B cell (primary cell): ENCODE measurements around the gene SLC4A2. TPM values are rescaled to one million over a fixed set of nuclear protein-coding genes. Genes with fewer than 3 reads are reported as not detected.

Experiments used
- ATAC-seq: fragments of 200-7000 bp; cut with Tn5 transposase; one replicate; pipeline ENCODE4 v1.10.0; 2021; ENCODE audit warnings: low read depth, mild to moderate bottlenecking, moderate number of reproducible peaks, moderate library complexity
- CTCF ChIA-PET: fragments of 350-600 bp; sonication (Branson Sonifier 250); formaldehyde crosslinking; loops from one replicate; lab custom pipeline; 2021; ENCODE audit warnings: antibody characterized with exemption, inconsistent platforms; lab: Charles Lee
- POLR2A ChIA-PET: fragments of 350-600 bp; sonication (Branson Sonifier 250); formaldehyde crosslinking; loops from one replicate; lab custom pipeline; 2021; ENCODE audit warnings: antibody characterized with exemption; lab: Charles Lee
- DNase-seq: peaks from one replicate; pipeline ENCODE4 v3.0.0; 2013
- H2AFZ ChIP-seq: 2 replicates; pipeline ENCODE4 v1.6.1; 2012; ENCODE audit warnings: mild to moderate bottlenecking, low read depth, low read length; ENCODE audit not compliant: insufficient read depth, poor library complexity, severe bottlenecking
- H3K27ac ChIP-seq, 2 donors: 1 replicate in 1 of 2; 2 replicates in 1 of 2; pipeline ENCODE4 v1.5.1; 2012 to 2013; ENCODE audit warnings: low read length in 2 of 2, mild to moderate bottlenecking in 2 of 2, moderate library complexity in 1 of 2
- H3K27me3 ChIP-seq, 4 experiments: fragments of 200-600 bp in 1 of 4; sonication (generic) in 1 of 4; replicated peaks in 1 of 4; 1 replicate in 2 of 4; 2 replicates in 2 of 4; pipeline versions ENCODE4 v1.6.1 to v1.7.0; 2013 to 2016; ENCODE audit warnings: low read length in 3 of 4, mild to moderate bottlenecking in 2 of 4, mixed read lengths in 1 of 4, moderate library complexity in 1 of 4; ENCODE audit not compliant: insufficient read depth in 4 of 4, control insufficient read depth in 3 of 4; ENCODE audit errors: control extremely low read depth in 1 of 4
- H3K36me3 ChIP-seq, 2 experiments: replicated peaks in 1 of 2; 1 replicate in 1 of 2; 2 replicates in 1 of 2; pipeline versions ENCODE4 v1.6.1 to v1.7.1; 2013; ENCODE audit warnings: low read length in 1 of 2; ENCODE audit not compliant: insufficient read depth in 2 of 2, control insufficient read depth in 1 of 2; ENCODE audit errors: control extremely low read depth in 1 of 2, extremely low read depth in 1 of 2
- H3K4me1 ChIP-seq, 2 donors: fragments of 200-600 bp in 1 of 2; sonication (generic) in 1 of 2; 1 replicate in 1 of 2; 2 replicates in 1 of 2; pipeline versions ENCODE4 v1.5.1 to v1.6.1; 2013 to 2017; ENCODE audit warnings: low read length in 2 of 2; ENCODE audit not compliant: control insufficient read depth in 2 of 2, insufficient read depth in 2 of 2
- H3K4me2 ChIP-seq: replicated peaks from 2 replicates; pipeline ENCODE3; 2012; ENCODE audit warnings: mild to moderate bottlenecking, low read depth, low read length; ENCODE audit not compliant: poor library complexity, severe bottlenecking
- H3K4me3 ChIP-seq, 5 experiments: fragments of 200-600 bp in 1 of 5; sonication (generic) in 1 of 5; 1 replicate in 3 of 5; 2 replicates in 2 of 5; pipeline versions ENCODE4 v1.5.1 to v1.7.0; 2011 to 2016; ENCODE audit warnings: low read length in 4 of 5, mild to moderate bottlenecking in 4 of 5, low read depth in 2 of 5, control low read depth in 1 of 5, moderate library complexity in 1 of 5; ENCODE audit not compliant: insufficient read depth in 1 of 5; ENCODE audit errors: control extremely low read depth in 1 of 5, extremely low read depth in 1 of 5
- H3K79me2 ChIP-seq: fragments of 200-600 bp; sonication (generic); one replicate; pipeline ENCODE4 v1.6.0; 2016; ENCODE audit warnings: low read length; ENCODE audit not compliant: control insufficient read depth, insufficient read depth
- H3K9ac ChIP-seq: fragments of 200-600 bp; sonication (generic); 2 replicates; pipeline ENCODE4 v1.6.1; 2017; ENCODE audit warnings: mild to moderate bottlenecking, low read length, moderate library complexity
- H3K9me3 ChIP-seq, 3 donors: one replicate each; pipeline versions ENCODE4 v1.6.1 to v1.7.1; 2013; ENCODE audit warnings: low read length in 2 of 3; ENCODE audit not compliant: control insufficient read depth in 2 of 3, insufficient read depth in 1 of 3; ENCODE audit errors: control extremely low read depth in 1 of 3
- H4K20me1 ChIP-seq: 2 replicates; pipeline ENCODE4 v1.6.0; 2012; ENCODE audit warnings: mild to moderate bottlenecking, low read length; ENCODE audit not compliant: insufficient read depth, control insufficient read depth, poor library complexity, severe bottlenecking
- H3K27ac Mint-ChIP-seq: one replicate; pipeline ENCODE4 v1.8.0; 2021; ENCODE audit warnings: mixed read lengths
- H3K27me3 Mint-ChIP-seq: one replicate; pipeline ENCODE4 v1.8.0; 2021; ENCODE audit warnings: mixed read lengths
- H3K4me1 Mint-ChIP-seq: one replicate; pipeline ENCODE4 v1.8.0; 2021; ENCODE audit warnings: mixed read lengths
- H3K4me3 Mint-ChIP-seq: one replicate; pipeline ENCODE4 v1.8.0; 2021; ENCODE audit warnings: mixed read lengths
- H3K9me3 Mint-ChIP-seq: one replicate; pipeline ENCODE4 v1.8.0; 2022; ENCODE audit warnings: mixed read lengths; ENCODE audit not compliant: insufficient read depth
- EZH2 ChIP-seq: IDR thresholded peaks from 2 replicates; pipeline ENCODE4 v1.6.1; 2012; ENCODE audit warnings: borderline replicate concordance, low read depth, mild to moderate bottlenecking, moderate library complexity, low read length; ENCODE audit not compliant: insufficient read depth, poor library complexity, severe bottlenecking
- WGBS: methylation state at CpG from one replicate; pipeline ENCODE4 v1.1.5; 2013; ENCODE audit warnings: missing lambda C conversion rate; ENCODE audit not compliant: insufficient coverage; 5-methylcytosine and 5-hydroxymethylcytosine counted together
- intact Hi-C: fragments of 100-400 bp; cut with micrococcal nuclease; formaldehyde crosslinking; loops from one replicate; pipeline ENCODE4 v1.10.0; 2022
- polyA plus RNA-seq: library from polyadenylated mRNA; depleted of rRNA; stranded (reverse); fragments of >200 nt; gene quantifications from 2 replicates; pipeline ENCODE4 v1.2.3, GENCODE V29; 2012
- total RNA-seq, 2 donors: library from RNA; stranded (reverse); fragments of 120-200 nt in 1 of 2; gene quantifications; 1 replicate in 1 of 2; 2 replicates in 1 of 2; pipeline versions ENCODE4 v1.2.3 to v1.2.4, GENCODE V29; 2013 to 2022
- TF ChIP-seq, protein P1 (sequence below): fragments of 200-600 bp; IDR thresholded peaks from one replicate; pipeline ENCODE4 v1.8.0; 2022; ENCODE audit warnings: antibody characterized with exemption, mild to moderate bottlenecking

SLC4A2 gene
- total and polyA plus RNA-seq, 2 donors (not counting 1 experiment from before 2014, with no cell fraction given) = 82.8 to 113 TPM

DNA sequence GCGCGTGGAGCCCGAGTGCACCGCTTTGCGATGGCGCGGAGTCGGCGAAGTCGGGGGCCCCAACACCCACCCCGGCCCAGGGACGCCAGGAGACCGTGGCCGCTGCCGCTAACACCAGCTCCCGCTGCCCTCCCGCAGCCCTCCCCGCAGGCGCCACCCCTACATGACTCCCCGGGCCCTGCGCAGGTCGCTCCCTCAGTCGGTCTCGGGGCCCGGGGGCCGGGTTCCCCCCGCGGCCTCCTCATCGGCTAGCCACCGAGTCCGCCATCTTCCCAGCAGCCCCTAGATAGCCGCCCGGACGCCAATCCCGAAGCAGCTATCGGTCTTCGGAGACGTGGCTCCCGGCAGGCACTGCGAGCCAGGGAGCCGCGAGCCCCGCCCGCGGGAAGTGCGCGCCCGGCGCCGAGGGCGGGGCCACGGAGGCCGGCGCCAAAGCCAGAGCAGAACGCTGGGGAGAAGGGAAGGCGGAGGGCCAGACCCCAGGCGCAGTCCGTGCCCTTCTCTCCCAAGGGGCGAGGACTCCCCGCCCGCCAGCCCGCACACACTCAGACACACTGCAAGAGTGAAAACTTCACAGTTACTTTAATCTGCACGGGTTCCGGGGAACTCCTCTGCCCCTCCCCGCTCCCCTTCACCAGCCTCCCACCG is 21.3 kb downstream of the SLC4A2 start, which contains the start of gene FASTK:
FASTK (minus strand) TSS at position 288 of the 648 bp plus-strand sequence; CDS start at position 245, 43 bp downstream.
- DNase-seq (peak; percentile 90), ATAC-seq (peak; percentile 82)
- CTCF ChIA-PET = interaction anchor here (0.9 to 1.6 kb wide), 2 partner anchors 22 to 44 kb away, joined by 4 to 6 read pairs; no protein-coding TSS in a partner anchor
- Histone ChIP-seq H3K4me3 (peak within 1 kb of the TSS; percentile 58 to 92 (median 89)), H4K20me1 (peaks cover 26% of the 10 kb centered on the region), H3K27ac (peak within 1 kb of the TSS; percentile 68 to 92), H2AFZ (peak within 1 kb of the TSS; percentile 92), H3K4me1 (peaks cover 42 to 52% of the 10 kb centered on the region in 2 donors), H3K27me3 (peaks cover 0 to 20% (median 8%) of the 10 kb centered on the region in 4 experiments), H3K9ac (peak within 1 kb of the TSS; percentile 85), H3K36me3 (peaks cover 0 to 10% of the 10 kb centered on the region in 2 experiments), H3K4me2 (peak within 1 kb of the TSS; percentile 95), H3K9me3 (no peaks in the 10 kb centered on the region), H3K79me2 (peaks cover 39% of the 10 kb centered on the region)
- Mint-ChIP-seq H3K27me3 (peaks cover 11% of the 10 kb centered on the region), H3K4me1 (peaks cover 52% of the 10 kb centered on the region), H3K9me3 (no peaks in the 10 kb centered on the region), H3K4me3 (peak within 1 kb of the TSS; percentile 87), H3K27ac (peak within 1 kb of the TSS; percentile 88)
- 3% methylated on average over 65 of the region's 66 CpGs for WGBS
- intact Hi-C loops = loop anchor here (1.0 to 10.0 kb wide), 7 partner anchors 21 to 1308 kb away; partner anchors contain the start of genes KCNH2, NUB1, SLC4A2 and ZNF467
- TF ChIP-seq, protein P1, sequence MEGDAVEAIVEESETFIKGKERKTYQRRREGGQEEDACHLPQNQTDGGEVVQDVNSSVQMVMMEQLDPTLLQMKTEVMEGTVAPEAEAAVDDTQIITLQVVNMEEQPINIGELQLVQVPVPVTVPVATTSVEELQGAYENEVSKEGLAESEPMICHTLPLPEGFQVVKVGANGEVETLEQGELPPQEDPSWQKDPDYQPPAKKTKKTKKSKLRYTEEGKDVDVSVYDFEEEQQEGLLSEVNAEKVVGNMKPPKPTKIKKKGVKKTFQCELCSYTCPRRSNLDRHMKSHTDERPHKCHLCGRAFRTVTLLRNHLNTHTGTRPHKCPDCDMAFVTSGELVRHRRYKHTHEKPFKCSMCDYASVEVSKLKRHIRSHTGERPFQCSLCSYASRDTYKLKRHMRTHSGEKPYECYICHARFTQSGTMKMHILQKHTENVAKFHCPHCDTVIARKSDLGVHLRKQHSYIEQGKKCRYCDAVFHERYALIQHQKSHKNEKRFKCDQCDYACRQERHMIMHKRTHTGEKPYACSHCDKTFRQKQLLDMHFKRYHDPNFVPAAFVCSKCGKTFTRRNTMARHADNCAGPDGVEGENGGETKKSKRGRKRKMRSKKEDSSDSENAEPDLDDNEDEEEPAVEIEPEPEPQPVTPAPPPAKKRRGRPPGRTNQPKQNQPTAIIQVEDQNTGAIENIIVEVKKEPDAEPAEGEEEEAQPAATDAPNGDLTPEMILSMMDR = no peak
- TF ChIP-seq EZH2 = no peak
- POLR2A ChIA-PET = interaction anchor here (1.2 kb wide), 1 partner anchor 52 kb away, joined by 8 read pairs; the partner anchor contains the start of gene ABCB8
